Lower leg skin (tissue), 4 donors: Measurements from ENCODE around the gene TMEM158. TPM values are rescaled to one million over a fixed set of nuclear protein-coding genes. Genes with fewer than 3 reads are reported as not detected.
A peak's percentile ranks its signal among the peaks of the same experiment; 100 is the strongest.

Experiments used
- DNase-seq, 2 donors: peaks; one replicate each; pipeline ENCODE4 v3.0.0-alpha.2; 2019; ENCODE audit warnings: low spot score in 2 of 2
- H3K4me3 ChIP-seq: fragments of 200-600 bp; sonication (generic); 2 replicates; pipeline ENCODE4 v1.5.1; 2017; ENCODE audit warnings: mild to moderate bottlenecking, low read depth; ENCODE audit not compliant: poor library complexity, severe bottlenecking
- CTCF ChIP-seq, 3 donors: fragments of 450-650 bp; IDR thresholded peaks; one replicate each; pipeline ENCODE4 v1.5.1; 2016; ENCODE audit warnings: antibody characterized with exemption in 3 of 3, mild to moderate bottlenecking in 3 of 3, moderate library complexity in 2 of 3
- POLR2A ChIP-seq, 2 donors: fragments of 450-650 bp; IDR thresholded peaks; one replicate each; pipeline ENCODE4 v1.6.1; 2016 to 2017; ENCODE audit warnings: antibody characterized with exemption in 2 of 2, mild to moderate bottlenecking in 1 of 2, moderate library complexity in 1 of 2
- WGBS, 2 donors: methylation state at CpG; one replicate each; pipeline ENCODE4 v1.1.5; 2018; 5-methylcytosine and 5-hydroxymethylcytosine counted together
- intact Hi-C: fragments of 100-400 bp; cut with DNase I; formaldehyde crosslinking; loops from one replicate; pipeline ENCODE4 v1.15.0; 2023; ENCODE audit warnings: low total_unique reads
- total RNA-seq, 4 donors: library from RNA; depleted of rRNA; stranded (reverse); fragments of >200 nt; gene quantifications; one replicate each; pipeline ENCODE4 v1.1.0, GENCODE V29; 2016

The TMEM158 gene
- total RNA-seq, 4 donors from 2014 or later = 0.88 to 4.2 (median 2.7) TPM

- 32 to 42% methylated on average over 11 of the region's 11 CpGs for WGBS, 2 donors
- no peak overlapping the region for H3K4me3 ChIP-seq
- intact Hi-C loops = loop anchor here (5.0 to 10.0 kb wide), 2 partner anchors 174 to 283 kb away; no protein-coding TSS in a partner anchor
- TF ChIP-seq CTCF (IDR thresholded peaks at IDR 0.05) (no peak), POLR2A (IDR thresholded peaks at IDR 0.05) (no peak)
- no peak for DNase-seq
These were observed 14.5 kb downstream of the TMEM158 start for GRCh38 chr3:45211466-45212094.

GRCh38 chr3:45210308-45211041 is 15.6 kb downstream of the TMEM158 start:
- no peak overlapping the region for H3K4me3 ChIP-seq
- DNase-seq = peak; percentile 84 to 96
- 7 to 16% methylated on average over 13 to 14 of the region's 14 CpGs for WGBS, 2 donors
- no peak for TF ChIP-seq POLR2A (IDR thresholded peaks at IDR 0.05)
- peak in 1 of 3 donors; percentile 63 for TF ChIP-seq CTCF (IDR thresholded peaks at IDR 0.05)
- intact Hi-C loops = loop anchor here (5.0 to 10.0 kb wide), 2 partner anchors 173 to 284 kb away; no protein-coding TSS in a partner anchor

GRCh38 chr3:45209526-45209925 is 16.6 kb downstream of the TMEM158 start:
- 57 to 77% methylated on average over 3 of the region's 3 CpGs for WGBS, 2 donors
- H3K4me3 ChIP-seq = no peak overlapping the region
- DNase-seq = no peak
- intact Hi-C loops = no loop called here
- TF ChIP-seq POLR2A (IDR thresholded peaks at IDR 0.05) (no peak), CTCF (IDR thresholded peaks at IDR 0.05) (no peak)

- TF ChIP-seq POLR2A (IDR thresholded peaks at IDR 0.05) = no peak
- no peak overlapping the region for H3K4me3 ChIP-seq
- 86 to 98% methylated on average over 2 of the region's 2 CpGs for WGBS, 2 donors
- no peak for DNase-seq
- intact Hi-C loops = no loop called here
These were observed 17.5 kb downstream of the TMEM158 start for GRCh38 chr3:45208586-45208985.

- 62 to 67% methylated on average over 4 of the region's 4 CpGs for WGBS, 2 donors
These were observed 18.6 kb downstream of the TMEM158 start for GRCh38 chr3:45207446-45207845.

More at GRCh38 chr3:45207446-45207845, 18.6 kb downstream of the TMEM158 start:
- H3K4me3 ChIP-seq = no peak overlapping the region
- TF ChIP-seq CTCF (IDR thresholded peaks at IDR 0.05) (no peak), POLR2A (IDR thresholded peaks at IDR 0.05) (no peak)
- no peak for DNase-seq
- intact Hi-C loops = no loop called here
